ENCODE measurements around the gene SNX24. TPM values are rescaled to one million over a fixed set of nuclear protein-coding genes. Genes with fewer than 3 reads are reported as not detected.

SNX24 gene
- total RNA-seq, 1 experiment from 2014 or later: 13.9 TPM

GRCh38 chr5:122885891-122886290, 40.5 kb downstream of the SNX24 start:
- Histone ChIP-seq H2BK120ac (ENCODE audit: low read depth, low read length, poor library complexity, severe bottlenecking) (no peak overlapping the region), H3K27ac (ENCODE audit: insufficient read length, low read depth, low read length) (no peak overlapping the region), H3K23ac (ENCODE audit: insufficient read length, low read depth, low read length) (no peak overlapping the region), H3K56ac (ENCODE audit: insufficient read length, low read depth, low read length) (no peak overlapping the region), H4K8ac (replicated peaks; ENCODE audit: insufficient read length, low read depth, low read length) (no peak overlapping the region), H4K5ac (ENCODE audit: insufficient read length, low read depth, low read length) (no peak overlapping the region), H3K27me3 (ENCODE audit: insufficient read depth, low read length) (no peaks in the 10 kb centered on the region), H4K91ac (ENCODE audit: insufficient read length, low read depth, low read length) (no peak overlapping the region), H2BK20ac (ENCODE audit: low read depth, low read length, poor library complexity, severe bottlenecking) (no peak overlapping the region), H3T11ph (ENCODE audit: low read length) (no peak overlapping the region), H4K20me1 (ENCODE audit: control insufficient read depth, insufficient read depth, insufficient read length) (no peaks in the 10 kb centered on the region), H3K9ac (ENCODE audit: extremely low read depth, insufficient read length, low read length) (no peak overlapping the region), H2BK5ac (ENCODE audit: insufficient read length, low read length) (no peak overlapping the region), H2BK12ac (ENCODE audit: insufficient read length, low read depth, low read length) (no peak overlapping the region), H3K79me2 (ENCODE audit: insufficient read depth, low read length) (no peaks in the 10 kb centered on the region), H2AK5ac (ENCODE audit: insufficient read length, low read length) (no peak overlapping the region), H3K4me1 (ENCODE audit: insufficient read depth, low read length) (no peaks in the 10 kb centered on the region; the same call in 1 of the 2 replicates), H3K18ac (ENCODE audit: insufficient read length, low read depth, low read length) (no peak overlapping the region), H3K79me1 (ENCODE audit: insufficient read depth, low read depth, low read length, poor library complexity, severe bottlenecking) (no peaks in the 10 kb centered on the region), H3K4me2 (ENCODE audit: insufficient read depth, insufficient read length, low read length) (no peak overlapping the region), H3K4ac (ENCODE audit: low read depth, low read length) (no peak overlapping the region), H3K9me3 (ENCODE audit: control insufficient read depth, low read depth, low read length) (no peaks in the 10 kb centered on the region), H3K14ac (ENCODE audit: insufficient read depth, low read length) (no peak overlapping the region), H2BK15ac (ENCODE audit: low read depth, low read length) (no peak overlapping the region), H2AFZ (ENCODE audit: low read length) (no peak overlapping the region), H3K23me2 (ENCODE audit: insufficient read length, low read depth, low read length, poor library complexity, severe bottlenecking) (no peaks in the 10 kb centered on the region)
- no peak for TF ChIP-seq CTCF (conservative IDR thresholded peaks at IDR 0.05)
- no CpG with 5 or more reads among the region's 6 CpGs for WGBS (ENCODE audit: extremely low coverage, insufficient read length, low lambda C conversion rate)
- Mint-ChIP-seq H3K27me3 (ENCODE audit: low read depth) (no peaks in the 10 kb centered on the region), H3K27ac (no peak overlapping the region), H3K36me3 (ENCODE audit: insufficient read depth in 1 of 3, low read depth in 3 of 3) (peaks cover 0 to 10% (median 4%) of the 10 kb centered on the region in 3 experiments; a peak in 6 of 7 replicates), H3K4me3 (no peak overlapping the region), H3K9me3 (peaks cover 0 to 7% of the 10 kb centered on the region in 2 experiments; a peak in 3 of 5 replicates), H3K4me1 (peaks cover 11 to 14% of the 10 kb centered on the region in 2 experiments)
- DNase-seq: no peak
